T-helper 1 cell treated with Interleukin-12 subunit alpha and Interleukin-12 subunit beta and Interleukin-4 antibody, amounts not matched to agents 30 μg/mL and 1 μg/mL, for 36 hours (primary cell): ENCODE data around the gene RIMBP2.

Experiments
- H3K27ac Mint-ChIP-seq: one replicate; pipeline ENCODE4 v1.8.0; 2021; ENCODE audit warnings: mild to moderate bottlenecking, mixed read lengths
- H3K27me3 Mint-ChIP-seq: one replicate; pipeline ENCODE4 v1.8.0; 2021; ENCODE audit warnings: low read depth, mixed read lengths
- H3K36me3 Mint-ChIP-seq: one replicate; pipeline ENCODE4 v1.8.0; 2021; ENCODE audit warnings: low read depth, mixed read lengths
- H3K4me1 Mint-ChIP-seq: one replicate; pipeline ENCODE4 v1.8.0; 2021; ENCODE audit warnings: low read depth, mixed read lengths
- H3K4me3 Mint-ChIP-seq: one replicate; pipeline ENCODE4 v1.8.0; 2021; ENCODE audit warnings: mild to moderate bottlenecking, moderate library complexity, mixed read lengths
- H3K9me3 Mint-ChIP-seq: one replicate; pipeline ENCODE4 v1.8.0; 2021; ENCODE audit warnings: mixed read lengths

Gene RIMBP2

GRCh38 chr12:130463275-130463658 is 252.8 kb downstream of the RIMBP2 start:
- Mint-ChIP-seq H3K4me1 (no peaks in the 10 kb centered on the region), H3K9me3 (peaks cover 13% of the 10 kb centered on the region), H3K36me3 (no peaks in the 10 kb centered on the region), H3K27ac (no peak overlapping the region), H3K4me3 (no peak overlapping the region), H3K27me3 (no peaks in the 10 kb centered on the region)

- peaks cover 12% of the 10 kb centered on the region for H3K9me3 Mint-ChIP-seq
- no peaks in the 10 kb centered on the region for H3K36me3 Mint-ChIP-seq
- no peak overlapping the region for H3K4me3 Mint-ChIP-seq
- H3K27ac Mint-ChIP-seq, result no peak overlapping the region
- H3K4me1 Mint-ChIP-seq, result no peaks in the 10 kb centered on the region
- H3K27me3 Mint-ChIP-seq, result no peaks in the 10 kb centered on the region
Observed at GRCh38 chr12:130462558-130463274, 253.4 kb downstream of the RIMBP2 start.

- no peak overlapping the region for H3K4me3 Mint-ChIP-seq
- H3K27me3 Mint-ChIP-seq, result no peaks in the 10 kb centered on the region
- H3K9me3 Mint-ChIP-seq, result peaks cover 5% of the 10 kb centered on the region
- H3K4me1 Mint-ChIP-seq, result no peaks in the 10 kb centered on the region
- H3K27ac Mint-ChIP-seq, result no peak overlapping the region
- no peaks in the 10 kb centered on the region for H3K36me3 Mint-ChIP-seq
Observed at GRCh38 chr12:130461839-130462557, 254.1 kb downstream of the RIMBP2 start.

- H3K4me1 Mint-ChIP-seq, result no peaks in the 10 kb centered on the region
- H3K27ac Mint-ChIP-seq, result no peak overlapping the region
- H3K36me3 Mint-ChIP-seq, result no peaks in the 10 kb centered on the region
- H3K9me3 Mint-ChIP-seq, result no peaks in the 10 kb centered on the region
- H3K27me3 Mint-ChIP-seq, result no peaks in the 10 kb centered on the region
- H3K4me3 Mint-ChIP-seq, result no peak overlapping the region
Observed at GRCh38 chr12:130461447-130461815, 254.7 kb downstream of the RIMBP2 start.

GRCh38 chr12:130460611-130461446 is 255.3 kb downstream of the RIMBP2 start:
- Mint-ChIP-seq H3K36me3 (no peaks in the 10 kb centered on the region), H3K27me3 (no peaks in the 10 kb centered on the region), H3K9me3 (no peaks in the 10 kb centered on the region), H3K27ac (no peak overlapping the region), H3K4me3 (no peak overlapping the region), H3K4me1 (no peaks in the 10 kb centered on the region)

- no peak overlapping the region for H3K4me3 Mint-ChIP-seq
- no peaks in the 10 kb centered on the region for H3K27me3 Mint-ChIP-seq
Observed at GRCh38 chr12:130459916-130460315, 256.2 kb downstream of the RIMBP2 start.

GRCh38 chr12:130458341-130458740 is 257.8 kb downstream of the RIMBP2 start:
- Mint-ChIP-seq H3K36me3 (no peaks in the 10 kb centered on the region), H3K4me3 (no peak overlapping the region), H3K27ac (no peak overlapping the region), H3K9me3 (no peaks in the 10 kb centered on the region), H3K4me1 (no peaks in the 10 kb centered on the region), H3K27me3 (no peaks in the 10 kb centered on the region)

More at GRCh38 chr12:130459916-130460315, 256.2 kb downstream of the RIMBP2 start:
- Mint-ChIP-seq H3K36me3 (no peaks in the 10 kb centered on the region), H3K9me3 (no peaks in the 10 kb centered on the region), H3K27ac (no peak overlapping the region), H3K4me1 (no peaks in the 10 kb centered on the region)

- no peaks in the 10 kb centered on the region for H3K9me3 Mint-ChIP-seq
- no peaks in the 10 kb centered on the region for H3K27me3 Mint-ChIP-seq
- H3K4me3 Mint-ChIP-seq, result no peak overlapping the region
- no peaks in the 10 kb centered on the region for H3K4me1 Mint-ChIP-seq
- H3K27ac Mint-ChIP-seq, result no peak overlapping the region
- no peaks in the 10 kb centered on the region for H3K36me3 Mint-ChIP-seq
Observed at GRCh38 chr12:130457215-130457614, 258.9 kb downstream of the RIMBP2 start.

- Mint-ChIP-seq H3K4me1 (no peaks in the 10 kb centered on the region), H3K9me3 (no peaks in the 10 kb centered on the region), H3K27ac (no peak overlapping the region), H3K36me3 (no peaks in the 10 kb centered on the region), H3K4me3 (no peak overlapping the region), H3K27me3 (no peaks in the 10 kb centered on the region)
Observed at GRCh38 chr12:130456375-130457199, 259.5 kb downstream of the RIMBP2 start.

- Mint-ChIP-seq H3K9me3 (no peaks in the 10 kb centered on the region), H3K27me3 (no peaks in the 10 kb centered on the region), H3K4me1 (no peaks in the 10 kb centered on the region), H3K27ac (no peak overlapping the region), H3K4me3 (no peak overlapping the region), H3K36me3 (no peaks in the 10 kb centered on the region)
Observed at GRCh38 chr12:130455161-130455560, 260.9 kb downstream of the RIMBP2 start.

GRCh38 chr12:130454296-130454695 is 261.8 kb downstream of the RIMBP2 start:
- no peaks in the 10 kb centered on the region for H3K27me3 Mint-ChIP-seq
- H3K4me3 Mint-ChIP-seq, result no peak overlapping the region
- no peaks in the 10 kb centered on the region for H3K36me3 Mint-ChIP-seq
- no peak overlapping the region for H3K27ac Mint-ChIP-seq
- H3K4me1 Mint-ChIP-seq, result no peaks in the 10 kb centered on the region
- H3K9me3 Mint-ChIP-seq, result no peaks in the 10 kb centered on the region

GRCh38 chr12:130452546-130452945 is 263.6 kb downstream of the RIMBP2 start:
- H3K27ac Mint-ChIP-seq, result no peak overlapping the region
- H3K9me3 Mint-ChIP-seq, result no peaks in the 10 kb centered on the region
- H3K4me3 Mint-ChIP-seq, result no peak overlapping the region
- H3K4me1 Mint-ChIP-seq, result no peaks in the 10 kb centered on the region
- no peaks in the 10 kb centered on the region for H3K27me3 Mint-ChIP-seq
- no peaks in the 10 kb centered on the region for H3K36me3 Mint-ChIP-seq

- H3K4me1 Mint-ChIP-seq, result no peaks in the 10 kb centered on the region
- H3K27me3 Mint-ChIP-seq, result no peaks in the 10 kb centered on the region
- no peaks in the 10 kb centered on the region for H3K9me3 Mint-ChIP-seq
- no peak overlapping the region for H3K4me3 Mint-ChIP-seq
- no peak overlapping the region for H3K27ac Mint-ChIP-seq
- no peaks in the 10 kb centered on the region for H3K36me3 Mint-ChIP-seq
Observed at GRCh38 chr12:130451001-130451930, 264.8 kb downstream of the RIMBP2 start.
